Lower leg skin (tissue), 4 donors: ENCODE measurements around the gene ZNF669. TPM values are rescaled to one million over a fixed set of nuclear protein-coding genes. Genes with fewer than 3 reads are reported as not detected.

Experiments used
- DNase-seq, 2 donors: peaks; one replicate each; pipeline ENCODE4 v3.0.0-alpha.2; 2019; ENCODE audit warnings: low spot score in 2 of 2
- H3K4me3 ChIP-seq: fragments of 200-600 bp; sonication (generic); 2 replicates; pipeline ENCODE4 v1.5.1; 2017; ENCODE audit warnings: mild to moderate bottlenecking, low read depth; ENCODE audit not compliant: poor library complexity, severe bottlenecking
- POLR2A ChIP-seq, 2 donors: fragments of 450-650 bp; IDR thresholded peaks; one replicate each; pipeline ENCODE4 v1.6.1; 2016 to 2017; ENCODE audit warnings: antibody characterized with exemption in 2 of 2, mild to moderate bottlenecking in 1 of 2, moderate library complexity in 1 of 2
- WGBS, 2 donors: methylation state at CpG; one replicate each; pipeline ENCODE4 v1.1.5; 2018; 5-methylcytosine and 5-hydroxymethylcytosine counted together
- intact Hi-C: fragments of 100-400 bp; cut with DNase I; formaldehyde crosslinking; loops from one replicate; pipeline ENCODE4 v1.15.0; 2023; ENCODE audit warnings: low total_unique reads
- total RNA-seq, 4 donors: library from RNA; depleted of rRNA; stranded (reverse); fragments of >200 nt; gene quantifications; one replicate each; pipeline ENCODE4 v1.1.0, GENCODE V29; 2016
- TF ChIP-seq, protein P1 (sequence below), 3 donors: fragments of 450-650 bp; IDR thresholded peaks; one replicate each; pipeline ENCODE4 v1.5.1; 2016; ENCODE audit warnings: antibody characterized with exemption in 3 of 3, mild to moderate bottlenecking in 3 of 3, moderate library complexity in 2 of 3

ZNF669 gene
- total RNA-seq, 4 donors from 2014 or later, result 5.4 to 8.7 (median 7.0) TPM

DNA sequence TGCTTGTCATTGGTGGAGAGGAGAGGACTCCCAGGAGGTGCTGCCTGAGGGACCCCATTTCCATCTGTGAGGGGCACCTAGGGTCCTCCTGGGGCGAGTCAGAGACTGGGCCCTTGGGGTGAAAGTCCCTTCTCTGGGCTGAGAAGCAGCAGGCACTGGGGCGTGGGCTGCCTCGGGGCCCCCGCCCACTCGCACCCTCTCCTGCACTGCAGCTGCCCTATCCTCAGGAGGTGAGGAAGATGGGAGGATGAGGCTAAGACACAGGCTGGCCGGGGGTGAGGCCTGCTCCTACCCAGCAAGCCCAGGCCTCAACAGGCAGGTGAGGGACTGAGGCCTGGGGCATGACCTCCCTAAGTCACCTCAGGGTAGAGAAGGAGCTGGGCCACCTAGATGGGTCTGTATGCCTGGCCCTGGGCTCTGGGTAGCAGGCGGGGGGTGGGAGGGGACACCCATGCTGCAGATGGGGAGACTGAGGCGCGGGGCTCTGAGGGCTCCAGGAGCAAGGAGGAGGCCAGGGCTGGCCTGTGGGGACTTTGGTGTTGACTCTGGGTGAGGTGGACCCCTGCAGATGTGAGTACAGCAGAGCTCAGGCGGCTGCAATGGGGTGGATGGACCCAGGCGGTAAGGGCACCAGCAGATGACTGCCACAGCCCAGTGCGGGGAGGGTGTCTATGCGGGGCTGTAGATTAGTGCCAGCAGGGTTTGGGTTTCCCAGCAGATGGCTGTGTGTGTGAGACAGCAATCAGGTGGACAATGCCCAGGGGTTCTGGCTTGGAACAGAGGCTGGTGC is 10.4 kb upstream of the ZNF669 start:
- intact Hi-C loops, result no loop called here

DNA sequence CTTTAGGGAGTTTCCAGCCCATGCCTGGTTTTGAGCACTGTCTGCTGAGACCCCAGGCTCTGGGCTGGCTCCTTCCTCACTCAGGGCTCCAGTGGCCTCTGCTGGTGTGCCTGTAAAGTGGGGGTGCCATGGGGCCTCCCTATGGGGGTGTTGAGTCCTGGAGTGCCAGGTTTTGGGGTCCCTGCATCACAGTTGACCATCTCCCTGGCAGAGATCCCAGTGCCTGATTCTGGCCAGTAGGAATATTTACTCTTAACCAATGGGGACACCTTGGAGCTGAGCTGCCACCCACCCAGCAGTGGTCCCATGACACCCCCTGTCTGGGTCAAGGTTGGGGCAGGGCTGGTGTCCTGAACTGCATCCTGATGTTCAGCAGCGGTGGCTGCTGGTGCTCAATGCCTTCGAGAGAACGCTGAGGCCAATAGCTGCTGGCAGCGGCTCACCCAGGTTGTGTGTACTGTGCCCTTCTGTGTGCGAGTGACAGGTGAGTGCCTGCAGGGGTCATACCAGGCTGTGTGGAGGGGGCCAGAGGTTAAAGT is 9.6 kb upstream of the ZNF669 start:
- TF ChIP-seq POLR2A (IDR thresholded peaks at IDR 0.05), result no peak
- TF ChIP-seq, protein P1, sequence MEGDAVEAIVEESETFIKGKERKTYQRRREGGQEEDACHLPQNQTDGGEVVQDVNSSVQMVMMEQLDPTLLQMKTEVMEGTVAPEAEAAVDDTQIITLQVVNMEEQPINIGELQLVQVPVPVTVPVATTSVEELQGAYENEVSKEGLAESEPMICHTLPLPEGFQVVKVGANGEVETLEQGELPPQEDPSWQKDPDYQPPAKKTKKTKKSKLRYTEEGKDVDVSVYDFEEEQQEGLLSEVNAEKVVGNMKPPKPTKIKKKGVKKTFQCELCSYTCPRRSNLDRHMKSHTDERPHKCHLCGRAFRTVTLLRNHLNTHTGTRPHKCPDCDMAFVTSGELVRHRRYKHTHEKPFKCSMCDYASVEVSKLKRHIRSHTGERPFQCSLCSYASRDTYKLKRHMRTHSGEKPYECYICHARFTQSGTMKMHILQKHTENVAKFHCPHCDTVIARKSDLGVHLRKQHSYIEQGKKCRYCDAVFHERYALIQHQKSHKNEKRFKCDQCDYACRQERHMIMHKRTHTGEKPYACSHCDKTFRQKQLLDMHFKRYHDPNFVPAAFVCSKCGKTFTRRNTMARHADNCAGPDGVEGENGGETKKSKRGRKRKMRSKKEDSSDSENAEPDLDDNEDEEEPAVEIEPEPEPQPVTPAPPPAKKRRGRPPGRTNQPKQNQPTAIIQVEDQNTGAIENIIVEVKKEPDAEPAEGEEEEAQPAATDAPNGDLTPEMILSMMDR (IDR thresholded peaks at IDR 0.05), result no peak
- WGBS, 2 donors, result 94% methylated on average over 5 of the region's 5 CpGs; no CpG with 5 or more reads in 1 of the 2 donors
- H3K4me3 ChIP-seq, result no peak overlapping the region
- intact Hi-C loops, result no loop called here
- no peak for DNase-seq

More for the DNA sequence above, 10.4 kb upstream of the ZNF669 start:
- TF ChIP-seq, protein P1 (IDR thresholded peaks at IDR 0.05), result no peak
- TF ChIP-seq POLR2A (IDR thresholded peaks at IDR 0.05), result no peak
- H3K4me3 ChIP-seq, result no peak overlapping the region
- DNase-seq, result no peak
- 91 to 93% methylated on average over 10 to 13 of the region's 13 CpGs for WGBS, 2 donors

DNA sequence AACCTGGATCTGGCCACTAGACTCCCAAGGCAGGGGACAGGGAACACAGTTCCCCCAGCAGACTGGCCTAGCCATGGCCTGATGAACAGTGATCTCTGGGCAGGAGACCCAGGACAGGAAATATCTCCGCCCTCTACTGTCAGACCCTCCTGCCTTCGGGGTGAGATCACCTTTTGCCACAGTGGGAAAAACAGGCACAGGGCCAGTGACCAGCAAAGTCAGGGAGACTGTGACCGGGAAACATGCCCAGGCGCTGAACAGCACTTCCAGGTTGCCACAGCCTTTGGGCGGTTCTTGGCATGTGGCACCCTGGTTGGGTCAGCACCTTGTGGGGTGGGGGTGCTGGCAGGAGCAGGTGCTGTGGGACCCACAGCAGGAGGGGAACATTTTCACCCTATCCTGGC is 8.9 kb upstream of the ZNF669 start:
- TF ChIP-seq POLR2A (IDR thresholded peaks at IDR 0.05), result no peak
- TF ChIP-seq, protein P1 (IDR thresholded peaks at IDR 0.05), result no peak
- intact Hi-C loops, result no loop called here
- DNase-seq, result no peak
- H3K4me3 ChIP-seq, result no peak overlapping the region
- 46 to 85% methylated on average over 5 of the region's 5 CpGs for WGBS, 2 donors

DNA sequence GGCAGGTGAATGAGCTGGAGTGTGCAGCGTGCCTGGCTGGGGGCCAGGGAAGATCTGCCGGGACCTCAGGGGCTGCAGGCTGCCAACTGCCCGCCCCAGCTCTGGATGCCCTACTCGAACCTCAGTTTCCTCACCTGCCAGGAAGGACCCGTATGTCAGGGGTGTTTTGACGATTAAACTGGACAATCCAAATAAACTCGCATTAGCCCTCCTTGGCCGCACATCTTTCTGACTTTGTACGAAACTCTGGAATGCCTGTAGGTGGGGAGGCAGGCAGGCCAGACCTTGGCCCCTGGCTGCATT is 8.3 kb upstream of the ZNF669 start:
- 53 to 55% methylated on average over 9 of the region's 9 CpGs for WGBS, 2 donors
- no peak for TF ChIP-seq POLR2A (IDR thresholded peaks at IDR 0.05)
- TF ChIP-seq, protein P1 (IDR thresholded peaks at IDR 0.05), result no peak
- no peak overlapping the region for H3K4me3 ChIP-seq
- no peak for DNase-seq
- intact Hi-C loops, result no loop called here

DNA sequence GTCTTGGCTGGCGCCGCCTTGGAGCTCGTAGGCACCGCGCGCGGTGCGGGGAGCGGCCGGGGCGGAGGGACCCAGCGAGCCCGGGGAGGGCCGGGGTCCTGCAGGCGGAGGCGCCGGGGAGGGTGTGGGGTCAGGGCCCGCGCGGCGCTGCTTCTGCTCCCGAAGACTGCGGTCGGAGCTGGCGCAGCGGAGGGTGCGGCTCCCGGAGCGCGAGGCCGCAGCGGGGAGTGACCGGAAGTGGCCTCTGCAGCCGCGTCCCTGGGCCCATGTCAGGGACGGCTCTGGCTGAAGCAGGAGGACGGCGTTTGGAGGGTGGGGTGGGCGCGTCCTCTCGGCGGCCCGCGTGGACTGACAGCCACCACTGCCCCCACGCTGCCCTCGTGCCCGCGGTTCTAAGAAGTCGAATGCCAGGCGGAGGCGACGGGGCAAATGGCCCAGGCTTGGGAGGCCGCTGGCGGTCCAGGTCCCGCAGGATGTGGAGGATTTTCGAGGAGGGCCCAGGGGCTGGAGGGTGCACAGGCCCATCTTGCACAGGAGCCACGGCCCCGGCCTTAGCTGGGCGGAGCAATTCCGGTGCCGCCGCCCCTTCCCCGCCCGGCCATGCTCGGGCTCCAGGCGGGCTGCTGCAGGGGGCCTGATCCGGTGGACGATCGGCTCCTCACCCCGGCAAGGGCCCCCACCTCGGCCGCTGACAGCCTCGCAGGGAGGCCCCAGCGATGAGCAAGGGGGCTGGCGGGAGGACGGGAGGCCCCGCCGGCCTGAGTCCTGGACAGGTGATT is 7.7 kb upstream of the ZNF669 start:
- TF ChIP-seq POLR2A (IDR thresholded peaks at IDR 0.05), result no peak
- TF ChIP-seq, protein P1 (IDR thresholded peaks at IDR 0.05), result no peak
- peak overlapping the region; percentile 63 for H3K4me3 ChIP-seq
- peak; percentile 50 to 92 for DNase-seq
- intact Hi-C loops, result no loop called here
- WGBS, 2 donors, result 4 to 8% methylated on average over 22 to 45 of the region's 78 CpGs
